GM21717 (cell line): ENCODE data around the gene ZFHX3.

ENCODE experiments used
- ATAC-seq: cut with Tn5 transposase; IDR thresholded peaks from one replicate; pipeline ENCODE4 v1.9.1; 2021; ENCODE audit warnings: mild to moderate bottlenecking, moderate library complexity; ENCODE audit not compliant: unreplicated experiment

ZFHX3 gene

DNA sequence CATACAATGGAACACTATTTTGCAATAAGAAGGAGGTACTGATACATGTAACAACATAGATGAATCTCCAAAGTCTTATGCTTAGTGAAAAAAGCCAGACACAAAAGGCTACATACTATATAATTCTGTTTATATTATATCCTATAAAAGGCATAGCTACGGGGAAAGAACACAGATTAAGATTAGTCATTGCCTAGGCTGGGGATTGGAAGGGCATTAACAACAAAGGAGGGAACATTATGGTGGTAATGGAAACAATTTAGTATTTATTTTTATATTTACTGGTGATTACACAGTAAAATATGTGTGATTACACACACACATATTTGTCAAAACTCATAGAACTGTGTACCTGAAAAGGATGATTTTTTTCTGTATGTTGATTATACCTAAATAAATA lies 278.1 kb downstream of the ZFHX3 start:
- no peak for ATAC-seq

DNA sequence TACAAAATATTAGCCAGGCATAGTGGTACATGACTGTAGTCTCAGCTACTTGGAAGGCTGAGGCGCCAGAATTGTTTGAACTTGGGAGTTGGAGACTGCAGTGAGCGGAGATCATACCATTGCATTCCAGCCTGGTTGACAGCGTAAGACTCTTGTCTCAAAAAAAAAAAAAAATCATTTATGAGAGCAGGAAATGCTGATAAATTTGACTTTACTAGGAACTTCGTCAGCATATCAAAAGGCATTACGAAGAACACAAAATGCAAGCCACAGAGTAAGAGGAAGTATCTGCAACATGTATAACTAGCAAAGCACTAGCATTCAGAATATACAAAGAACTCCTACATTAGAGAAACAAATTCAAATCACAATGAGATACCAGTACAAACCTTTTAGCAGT lies 279.3 kb downstream of the ZFHX3 start:
- no peak for ATAC-seq

DNA sequence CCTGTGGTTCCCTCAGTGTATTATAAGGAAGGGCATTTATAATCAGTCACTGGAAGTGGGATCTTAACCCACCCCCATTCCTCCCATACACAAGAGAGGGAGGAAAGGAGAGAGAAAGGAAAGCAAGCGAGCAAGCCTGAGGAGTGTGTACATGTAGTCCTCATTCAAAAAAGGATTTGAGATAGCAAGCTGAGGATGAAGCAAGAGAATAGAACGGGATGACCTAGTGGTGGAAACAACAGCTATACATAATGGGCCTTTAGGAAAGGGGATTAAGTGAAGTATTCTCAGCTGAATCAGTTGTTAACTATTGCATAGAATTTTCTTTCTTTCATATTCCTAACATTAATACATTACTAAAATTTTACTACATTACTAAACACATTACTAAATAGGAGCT lies 281.4 kb downstream of the ZFHX3 start:
- no peak for ATAC-seq

DNA sequence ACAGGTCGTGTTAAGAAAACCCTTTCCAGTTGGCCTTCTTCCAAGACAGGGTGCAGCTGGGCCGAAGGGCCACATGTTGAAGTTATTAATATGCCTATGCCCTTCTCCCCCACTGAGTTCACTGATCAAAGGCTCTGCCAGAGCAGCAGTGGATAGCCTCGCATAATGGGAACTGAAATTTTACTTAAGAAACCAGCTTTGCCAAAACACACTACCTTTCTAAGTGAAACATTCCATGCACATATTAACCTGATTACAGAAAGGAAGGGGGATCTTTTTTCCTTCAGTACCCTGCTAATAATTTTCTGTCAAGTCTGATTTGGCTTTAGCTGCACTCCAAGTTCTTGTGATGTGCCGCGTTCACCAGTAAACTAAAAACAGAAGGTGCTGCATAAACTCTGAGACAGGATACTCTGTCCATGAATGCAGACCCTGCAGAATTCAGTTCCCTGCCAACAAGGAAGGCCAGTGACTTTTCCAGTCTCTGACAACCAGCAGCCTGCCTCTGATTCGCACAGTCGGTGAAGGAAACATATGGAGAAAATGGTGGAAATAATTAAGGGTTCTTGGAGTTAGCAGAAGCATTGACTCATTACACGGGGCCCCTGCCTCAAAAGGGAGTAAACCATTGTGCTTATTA lies 283.8 kb downstream of the ZFHX3 start:
- no peak for ATAC-seq

DNA sequence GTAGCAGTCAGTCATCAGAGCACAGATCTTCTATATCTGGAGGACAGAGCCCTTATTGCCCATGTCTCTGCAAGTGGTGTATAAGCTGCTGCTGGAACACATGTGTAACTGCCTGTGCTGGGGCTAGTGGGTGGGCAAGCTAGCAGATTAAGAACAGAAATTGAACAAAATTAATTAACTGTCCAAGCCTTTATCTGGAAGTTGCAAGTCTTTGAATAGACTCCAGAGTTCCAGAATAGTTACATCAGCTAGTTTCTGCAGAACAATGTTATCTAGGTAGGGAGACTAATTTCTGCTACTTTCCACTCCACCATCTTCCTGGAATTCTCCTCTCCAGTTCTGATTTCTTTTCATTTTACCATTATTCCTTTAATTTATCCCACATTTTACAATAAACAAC lies 287.3 kb downstream of the ZFHX3 start:
- ATAC-seq = no peak

DNA sequence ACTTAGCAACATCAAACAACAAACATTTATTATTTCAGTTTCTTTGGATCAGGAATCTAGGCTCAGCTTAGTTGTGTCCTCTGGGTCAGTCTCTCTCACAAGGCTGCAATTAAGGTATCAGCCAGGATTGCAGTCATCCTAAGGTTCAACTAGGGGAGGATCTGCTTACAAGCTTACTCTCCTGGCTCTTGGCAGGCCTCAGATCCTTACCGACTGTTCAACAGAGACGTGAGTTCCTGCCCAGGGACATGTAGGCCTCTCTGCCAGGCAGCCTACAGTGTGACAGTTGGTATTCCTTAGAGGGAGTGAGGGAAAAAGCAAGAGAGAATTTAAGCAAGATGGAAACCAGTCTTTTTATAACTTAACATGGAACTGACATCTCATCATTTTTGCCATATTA lies 294.0 kb downstream of the ZFHX3 start:
- no peak for ATAC-seq

DNA sequence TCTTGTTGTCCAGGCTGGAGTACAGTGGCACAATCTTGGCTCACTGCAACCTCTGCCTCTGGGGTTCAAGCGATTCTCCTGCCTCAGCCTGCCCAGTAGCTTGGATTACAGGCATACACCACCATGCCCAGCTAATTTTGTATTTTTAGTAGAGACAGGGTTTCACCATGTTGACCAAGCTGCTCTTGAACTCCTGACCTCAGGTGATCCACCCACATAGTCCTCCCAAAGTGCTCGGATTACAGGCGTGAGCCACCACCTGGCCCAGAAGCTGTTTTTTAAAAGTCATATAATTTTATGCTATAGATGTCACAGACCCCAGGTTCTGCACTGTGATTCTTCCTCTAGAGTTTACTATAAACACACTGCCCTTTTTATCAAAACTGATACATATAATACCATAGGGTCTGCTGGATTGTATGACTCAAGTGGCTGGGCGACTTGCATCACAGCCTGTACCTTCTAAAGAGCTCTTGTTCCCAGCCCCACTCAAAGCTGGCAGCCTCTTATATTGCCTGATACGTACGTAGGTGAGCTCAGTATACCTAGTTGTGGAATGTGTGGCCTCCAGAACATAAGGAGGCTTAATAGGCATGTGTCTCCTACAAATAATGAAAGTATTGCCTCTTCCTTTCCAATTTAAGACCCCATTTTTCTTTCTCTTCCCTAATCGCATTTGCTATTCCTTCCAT lies 295.8 kb downstream of the ZFHX3 start:
- no peak for ATAC-seq

DNA sequence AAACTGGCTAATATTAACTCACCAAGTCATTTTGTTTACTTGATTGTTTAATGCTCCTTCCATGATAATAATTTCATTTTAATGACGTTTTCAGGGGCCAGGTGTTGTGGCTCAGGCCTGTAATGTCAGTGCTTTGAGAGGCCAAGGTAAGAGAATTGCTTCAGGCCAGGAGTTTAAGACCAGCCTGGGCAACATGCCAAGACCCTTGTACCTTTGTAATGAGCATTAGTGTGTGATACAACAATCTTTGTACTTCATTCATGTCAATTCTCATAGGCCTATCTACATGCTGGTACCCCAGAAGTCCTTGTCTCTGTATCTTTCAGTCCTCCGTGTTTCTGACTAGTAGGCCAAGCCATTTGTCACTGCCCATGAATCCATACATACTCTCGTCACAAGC lies 296.9 kb downstream of the ZFHX3 start:
- no peak for ATAC-seq

DNA sequence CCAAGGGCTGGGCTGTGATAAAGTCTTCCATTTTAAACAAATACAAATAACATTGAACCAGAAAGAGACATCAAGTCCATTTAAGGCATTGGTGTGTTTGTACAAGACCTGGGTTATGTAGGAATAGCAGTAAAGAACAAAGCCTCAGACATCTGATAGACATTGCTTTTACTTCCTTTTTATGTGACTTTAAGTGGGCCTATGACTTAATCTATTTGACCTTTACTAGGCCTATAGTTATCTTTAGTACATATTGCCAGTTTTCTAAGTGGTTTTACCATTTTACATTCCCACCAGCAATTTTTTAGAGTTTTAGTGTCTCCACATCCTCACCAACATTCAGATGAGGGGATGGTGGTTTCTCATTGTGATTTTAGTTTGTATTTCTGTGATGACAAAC lies 298.8 kb downstream of the ZFHX3 start:
- no peak for ATAC-seq

DNA sequence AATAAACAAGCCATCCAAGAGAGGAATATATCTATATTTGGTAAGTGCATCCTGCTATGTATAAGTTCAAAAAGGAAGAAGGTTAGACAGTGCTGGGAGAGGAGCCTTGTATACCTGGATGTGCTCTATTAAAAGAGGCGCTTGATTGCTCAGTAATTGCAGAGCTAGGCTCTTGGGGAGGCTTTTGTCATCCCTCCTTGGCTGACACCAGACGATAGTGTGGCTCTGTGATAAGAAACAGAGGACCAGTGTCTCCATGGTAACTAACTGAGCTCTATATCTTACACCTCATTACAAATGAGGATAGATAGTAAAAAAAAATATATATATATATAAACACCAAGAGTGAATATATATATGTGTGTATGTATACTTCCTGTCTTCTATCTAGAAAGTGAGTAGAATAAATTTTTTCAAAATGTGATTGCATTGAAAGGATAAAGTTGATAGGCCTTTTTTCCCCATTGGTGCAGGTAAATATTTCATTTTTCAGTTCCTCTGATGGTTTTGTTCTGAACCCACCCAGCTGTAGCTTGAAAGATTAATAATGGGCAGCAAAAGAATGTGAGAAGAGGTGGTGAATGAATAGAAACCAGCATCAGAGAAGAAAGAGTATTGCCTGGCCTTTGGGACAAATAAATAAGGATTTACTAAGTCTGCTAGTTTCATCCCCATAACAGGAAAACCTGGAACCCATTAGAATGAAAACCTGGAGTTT lies 303.7 kb downstream of the ZFHX3 start:
- no peak for ATAC-seq

DNA sequence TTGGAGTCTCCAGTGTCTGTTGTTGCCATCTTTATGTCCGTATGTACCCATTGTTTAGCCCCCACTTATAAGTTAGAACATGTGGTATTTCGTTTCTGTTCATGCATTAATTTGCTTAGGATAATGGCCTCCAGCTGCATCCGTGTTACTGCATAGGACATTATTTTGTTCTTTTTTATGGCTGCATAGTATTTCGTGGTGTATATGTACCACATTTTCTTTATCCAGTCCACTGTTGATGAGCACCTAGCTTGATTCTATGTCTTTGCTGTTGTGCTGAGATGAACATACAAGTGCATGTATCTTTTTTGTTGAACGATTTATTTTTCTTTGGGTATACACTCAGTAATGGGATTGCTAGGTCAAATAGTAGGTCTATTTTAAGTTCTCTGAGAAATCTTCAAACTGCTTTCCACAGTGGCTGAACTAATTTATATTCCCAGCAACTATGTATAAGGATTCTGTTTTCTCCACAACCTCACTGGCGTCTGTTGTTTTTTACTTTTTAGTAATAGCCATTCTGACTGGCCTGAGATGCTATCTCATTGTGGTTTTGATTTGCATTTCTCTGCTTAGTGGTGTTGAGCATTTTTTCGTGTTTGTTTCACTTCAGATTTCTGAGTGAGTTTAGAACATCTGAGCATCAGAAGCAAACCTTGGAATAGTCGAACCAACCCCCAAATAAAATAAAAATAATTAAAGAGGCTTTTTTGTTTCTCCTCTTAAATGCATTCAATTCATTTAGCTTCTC lies 304.7 kb downstream of the ZFHX3 start:
- ATAC-seq = peak; percentile 70

DNA sequence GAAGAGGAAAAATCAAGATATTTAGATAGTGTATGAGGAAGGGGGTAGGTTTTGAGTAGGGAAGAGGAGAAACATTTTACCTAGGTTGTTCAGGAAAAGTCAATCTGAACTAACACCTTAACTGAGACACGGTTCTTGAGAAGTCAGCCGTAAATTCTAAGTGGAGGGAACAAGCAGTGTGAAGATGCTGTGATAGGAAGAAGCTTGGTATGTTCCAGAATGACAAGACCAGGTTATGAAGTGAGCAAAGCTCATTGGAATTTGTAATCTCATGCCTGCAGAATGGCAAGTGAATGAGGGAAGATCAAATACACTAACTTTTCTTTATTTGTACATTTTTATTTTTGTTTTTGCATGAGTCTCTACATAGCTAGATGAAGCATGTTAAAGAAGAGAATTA lies 307.6 kb downstream of the ZFHX3 start:
- ATAC-seq = no peak

DNA sequence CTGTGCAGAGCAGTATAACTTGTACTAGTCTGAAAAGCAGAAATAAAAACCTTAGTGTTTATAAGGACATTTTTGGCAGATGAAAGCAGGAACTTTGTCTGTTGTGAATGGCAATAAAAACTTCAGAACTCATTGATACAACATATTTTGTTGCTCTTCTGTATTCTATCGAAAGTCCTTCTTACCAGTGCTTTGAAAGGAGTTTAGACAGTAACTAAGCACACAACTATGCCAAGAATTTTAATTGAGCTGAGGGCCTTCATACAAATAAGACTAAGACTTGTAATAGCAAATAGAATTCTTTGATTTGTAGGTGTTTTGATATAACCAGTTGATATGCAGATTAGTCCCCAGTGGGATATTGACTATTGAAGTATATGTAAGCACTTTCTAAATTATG lies 308.4 kb downstream of the ZFHX3 start:
- ATAC-seq = no peak

DNA sequence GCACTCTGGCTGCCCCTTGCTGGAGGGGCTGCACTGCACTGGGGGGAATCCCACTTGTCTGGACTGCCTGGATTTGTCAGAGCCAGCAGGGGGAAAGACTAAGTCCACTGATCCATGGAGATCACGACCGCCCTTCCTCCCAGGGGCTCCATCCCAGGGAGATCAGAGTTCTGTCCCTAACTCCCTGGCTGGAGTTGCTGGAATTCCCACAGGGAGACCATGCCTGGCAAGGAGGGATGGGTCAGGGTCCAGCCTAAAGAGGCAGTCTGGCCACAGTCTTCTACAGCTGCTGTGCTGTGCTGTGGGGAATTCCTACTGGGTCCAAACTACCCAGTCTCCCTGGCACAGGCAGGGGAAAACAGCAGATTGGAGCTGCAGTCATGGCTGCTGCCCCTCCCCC lies 311.9 kb downstream of the ZFHX3 start:
- ATAC-seq = no peak
